HG03565 (cell line): ENCODE measurements around the gene DTX2.
A peak's percentile ranks its signal among the peaks of the same experiment; 100 is the strongest.
"Not testable (repeated sequence)": the region's sequence is repeated elsewhere in the genome, so short reads cannot be mapped to it uniquely, and the experiment has no call there.

ENCODE experiments used
- ATAC-seq: cut with Tn5 transposase; IDR thresholded peaks from one replicate; pipeline ENCODE4 v1.9.1; 2021; ENCODE audit warnings: mild to moderate bottlenecking, moderate library complexity; ENCODE audit not compliant: unreplicated experiment

The DTX2 gene

DNA sequence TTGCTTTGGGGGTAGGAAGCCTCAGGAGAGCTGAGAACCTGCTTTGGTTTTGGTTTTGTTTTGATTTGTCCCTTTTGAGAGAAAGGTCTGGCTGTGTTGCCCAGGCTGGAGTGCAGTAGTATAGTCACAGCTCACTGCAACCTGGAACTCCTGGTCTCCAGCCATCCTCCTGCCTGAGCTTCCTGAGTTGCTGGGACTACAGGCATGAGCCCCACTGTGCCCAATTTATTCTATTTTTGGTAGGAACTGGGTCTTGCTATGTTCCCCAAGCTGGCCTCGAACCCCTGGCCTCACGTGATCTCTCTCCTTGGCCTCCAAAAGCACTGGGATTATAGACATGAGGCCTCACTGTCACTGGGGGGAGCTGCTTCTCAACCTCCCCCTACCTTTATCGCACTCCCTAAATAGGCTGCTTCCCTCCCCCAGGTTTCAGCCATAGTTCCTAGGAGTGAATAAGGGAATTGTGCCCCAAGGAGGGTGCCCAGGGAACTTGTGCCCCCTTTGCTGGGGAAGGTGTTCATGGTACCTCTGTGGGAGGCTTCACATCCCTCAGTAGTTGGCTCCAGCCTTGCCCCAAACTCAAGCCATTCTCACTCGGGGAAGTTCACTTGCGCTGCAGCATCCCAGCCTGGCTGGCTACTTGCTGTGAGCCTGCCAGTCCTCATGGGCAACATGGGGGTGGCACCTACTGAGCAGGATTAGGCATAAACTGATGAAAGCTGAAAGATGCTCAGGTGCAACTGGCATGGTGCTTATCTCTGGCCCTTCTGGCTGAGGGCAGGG is 18.7 kb upstream of the DTX2 start:
- not testable (repeated sequence) for ATAC-seq

DNA sequence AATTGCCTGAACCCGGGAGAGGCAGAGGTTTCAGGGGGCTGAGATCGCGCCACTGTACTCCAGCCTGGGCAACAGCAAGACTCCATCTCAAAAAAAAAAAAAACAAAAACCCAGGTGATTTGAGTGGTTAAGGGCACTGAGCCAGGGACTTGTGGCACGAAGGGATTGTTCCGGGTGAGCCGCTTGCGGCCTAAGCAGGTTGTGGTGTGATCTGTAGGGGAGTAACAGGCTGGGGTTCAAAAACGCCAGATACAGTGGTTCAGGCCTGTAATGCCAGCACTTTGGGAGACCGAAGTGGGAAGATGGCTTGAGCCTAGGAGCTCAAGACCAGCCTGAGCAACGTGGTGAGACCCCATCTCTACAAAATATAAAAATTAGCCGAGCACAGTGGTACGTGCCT is 17.7 kb upstream of the DTX2 start:
- not testable (repeated sequence) for ATAC-seq

- peak; percentile 83 for ATAC-seq
Observed at GRCh38 chr7:76445577-76446008, 15.9 kb upstream of the DTX2 start.

DNA sequence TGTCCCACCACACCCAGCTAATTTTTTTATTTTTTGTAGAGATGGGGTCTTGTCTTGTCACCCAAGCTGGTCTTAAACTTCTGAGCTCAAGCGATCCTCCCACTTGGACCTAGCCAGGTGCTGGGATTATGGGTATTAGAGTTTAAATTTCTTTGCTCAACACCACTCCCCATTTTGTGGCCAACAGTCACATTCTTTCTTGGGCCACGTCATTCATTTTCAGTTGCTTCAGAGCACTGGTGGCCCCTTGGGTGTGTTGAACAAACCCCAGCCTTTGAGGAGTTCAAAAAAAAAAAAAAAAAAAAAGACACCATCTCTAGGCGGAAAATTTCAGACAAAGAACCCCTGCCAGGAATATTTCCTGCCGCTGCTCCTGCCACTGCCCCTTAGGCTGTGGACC is 4.5 kb upstream of the DTX2 start:
- not testable (repeated sequence) for ATAC-seq

DNA sequence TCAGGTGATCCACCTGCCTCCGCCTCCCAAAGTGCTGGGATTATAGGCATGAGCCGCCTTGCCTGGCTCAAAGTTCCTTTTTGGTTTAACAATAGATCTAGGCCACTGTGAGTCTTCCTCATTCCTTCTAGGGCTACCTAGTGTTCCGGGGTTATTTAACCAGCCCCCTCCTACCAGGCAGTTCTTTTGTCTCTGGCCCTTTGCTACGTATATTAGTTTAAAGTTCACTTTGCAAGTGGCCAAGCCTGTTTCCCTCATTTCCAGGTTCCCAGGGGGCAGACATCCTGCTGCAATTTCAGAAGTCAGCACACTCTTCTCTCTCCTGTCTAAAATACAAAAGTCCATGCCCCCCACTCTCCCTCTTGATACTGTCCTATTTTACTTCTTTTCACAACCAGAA is 3.0 kb upstream of the DTX2 start:
- ATAC-seq = not testable (repeated sequence)

DNA sequence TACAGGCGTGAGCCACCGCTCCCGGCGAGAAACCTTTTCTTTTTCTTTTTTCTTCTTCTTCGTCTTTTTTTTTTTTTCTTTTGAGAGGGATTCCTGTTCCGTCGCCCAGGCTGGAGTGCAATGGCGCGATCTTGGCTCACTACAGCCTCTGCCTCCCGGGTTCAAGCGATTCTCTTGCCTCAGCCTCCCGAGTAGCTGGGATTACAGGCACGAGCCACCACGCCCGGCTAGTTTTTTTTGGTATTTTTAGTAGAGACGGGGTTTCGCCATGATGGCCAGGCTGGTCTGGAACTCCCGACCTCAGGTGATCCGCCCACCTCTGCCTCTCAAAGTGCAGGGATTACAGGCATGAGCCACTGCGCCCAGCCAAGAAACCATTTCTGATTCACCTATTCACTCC is 742 bp upstream of the DTX2 start:
- not testable (repeated sequence) for ATAC-seq

DNA sequence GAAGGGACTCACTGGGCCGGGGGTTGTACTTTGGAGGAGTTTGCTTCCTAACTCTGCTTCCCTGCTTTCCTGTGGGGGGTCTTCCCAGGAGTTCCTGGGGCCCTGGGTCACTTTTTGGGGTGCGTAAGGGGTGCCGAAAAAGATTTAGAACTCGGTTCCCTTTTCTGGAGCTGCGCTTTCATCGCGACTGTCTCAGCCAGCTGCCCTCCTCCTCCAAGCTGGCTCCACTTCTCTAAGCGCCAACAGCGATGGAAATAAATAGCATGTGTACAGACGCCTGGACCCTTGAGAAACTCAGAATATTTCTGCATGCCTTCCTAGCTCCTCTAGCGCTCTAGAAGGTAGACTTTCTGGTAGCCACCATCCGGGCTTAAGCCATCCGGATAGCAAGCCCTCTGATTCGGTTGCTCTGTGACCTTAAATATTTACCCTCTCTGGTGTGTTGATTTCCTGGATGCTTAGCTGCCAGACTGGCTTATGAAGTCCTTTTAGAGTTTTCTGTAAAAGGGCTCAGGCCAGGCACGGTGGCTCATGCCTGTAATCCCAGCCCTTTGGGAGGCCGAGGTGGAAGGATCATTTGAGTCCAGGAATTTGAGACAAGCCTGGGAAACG is 868 bp downstream of the DTX2 start:
- not testable (repeated sequence) for ATAC-seq

DNA sequence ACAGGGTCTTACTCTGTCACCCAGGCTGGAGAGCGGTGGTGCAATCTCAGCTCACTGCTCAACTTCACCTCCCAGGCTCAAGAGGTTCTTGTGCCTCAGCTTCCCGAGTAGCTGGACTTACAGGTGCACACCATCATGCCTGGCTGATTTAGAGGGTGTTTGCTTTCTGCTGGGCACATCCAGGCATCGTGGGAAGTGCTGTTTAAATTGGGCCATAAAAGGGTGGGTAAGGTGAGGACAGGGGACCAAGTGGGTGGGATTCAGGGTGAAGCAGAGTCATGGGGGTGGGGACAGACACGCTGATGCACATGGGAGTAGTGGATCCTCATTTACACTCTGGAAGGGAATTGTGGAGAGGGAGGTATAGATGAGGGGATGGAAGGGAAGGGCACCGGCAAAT is 3.5 kb downstream of the DTX2 start:
- ATAC-seq = not testable (repeated sequence)

DNA sequence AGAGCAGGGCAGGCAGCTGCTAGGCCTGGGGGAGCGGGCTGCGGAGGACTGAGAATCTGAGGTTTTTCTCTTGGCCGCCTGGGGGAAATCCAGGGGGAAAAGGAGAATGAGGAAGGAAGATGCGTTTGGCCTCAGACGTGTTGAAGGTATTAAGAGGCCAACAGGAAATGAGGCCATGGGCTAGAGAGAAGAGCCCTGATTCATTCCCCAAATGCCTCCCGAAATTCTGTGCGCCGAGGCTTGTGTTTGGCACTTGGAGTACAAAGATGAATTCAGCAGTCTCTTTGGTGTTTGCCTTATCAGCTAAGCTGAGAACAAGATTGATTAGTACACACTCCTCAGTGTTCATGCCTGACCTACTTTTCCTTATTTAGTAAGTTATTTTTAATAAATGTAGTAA is 4.4 kb downstream of the DTX2 start:
- not testable (repeated sequence) for ATAC-seq

- ATAC-seq = not testable (repeated sequence)
Observed at GRCh38 chr7:76467743-76468404, 6.4 kb downstream of the DTX2 start.

- ATAC-seq = not testable (repeated sequence)
Observed at GRCh38 chr7:76471556-76472221, 10.2 kb downstream of the DTX2 start.

DNA sequence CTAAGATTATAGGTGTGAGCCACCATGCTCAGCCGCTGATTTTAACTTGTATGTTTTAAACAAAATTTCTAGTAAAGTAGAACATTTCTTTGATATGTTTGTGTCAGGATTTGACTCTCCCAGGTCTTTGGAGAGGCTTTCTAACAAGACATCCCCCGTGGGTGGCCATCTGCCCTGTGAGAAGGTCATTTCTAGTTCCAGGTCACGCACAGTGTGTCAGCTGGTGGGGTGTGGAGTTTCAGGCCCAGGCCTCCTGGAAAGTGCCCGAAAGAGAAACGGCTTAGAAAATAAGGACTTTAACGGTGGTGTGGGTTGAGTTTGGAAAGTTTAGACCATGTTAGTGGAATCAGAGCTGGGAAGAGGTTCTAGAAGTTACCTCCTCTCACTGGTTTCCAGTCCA is 11.6 kb downstream of the DTX2 start:
- ATAC-seq = not testable (repeated sequence)

DNA sequence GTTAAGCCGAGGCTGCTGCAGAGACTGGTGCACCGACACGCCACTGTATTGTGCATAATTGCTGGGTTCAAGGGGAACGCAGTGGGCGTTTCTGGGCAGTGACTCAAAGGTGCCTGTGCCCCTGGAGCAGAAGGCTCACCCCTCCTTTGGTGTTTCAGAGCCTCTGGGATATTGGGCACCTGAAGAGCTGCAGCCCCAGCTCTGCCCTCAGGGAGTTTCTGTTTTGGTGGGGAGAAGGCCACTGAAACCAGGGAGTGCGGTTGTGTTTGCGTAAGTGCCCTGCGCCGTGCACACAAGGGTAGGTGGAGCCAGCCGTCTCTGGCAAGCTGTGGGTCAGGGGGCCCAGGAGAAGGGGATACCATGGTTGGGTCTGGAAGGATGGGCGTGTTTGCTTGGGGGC is 14.8 kb downstream of the DTX2 start:
- ATAC-seq = not testable (repeated sequence)

DNA sequence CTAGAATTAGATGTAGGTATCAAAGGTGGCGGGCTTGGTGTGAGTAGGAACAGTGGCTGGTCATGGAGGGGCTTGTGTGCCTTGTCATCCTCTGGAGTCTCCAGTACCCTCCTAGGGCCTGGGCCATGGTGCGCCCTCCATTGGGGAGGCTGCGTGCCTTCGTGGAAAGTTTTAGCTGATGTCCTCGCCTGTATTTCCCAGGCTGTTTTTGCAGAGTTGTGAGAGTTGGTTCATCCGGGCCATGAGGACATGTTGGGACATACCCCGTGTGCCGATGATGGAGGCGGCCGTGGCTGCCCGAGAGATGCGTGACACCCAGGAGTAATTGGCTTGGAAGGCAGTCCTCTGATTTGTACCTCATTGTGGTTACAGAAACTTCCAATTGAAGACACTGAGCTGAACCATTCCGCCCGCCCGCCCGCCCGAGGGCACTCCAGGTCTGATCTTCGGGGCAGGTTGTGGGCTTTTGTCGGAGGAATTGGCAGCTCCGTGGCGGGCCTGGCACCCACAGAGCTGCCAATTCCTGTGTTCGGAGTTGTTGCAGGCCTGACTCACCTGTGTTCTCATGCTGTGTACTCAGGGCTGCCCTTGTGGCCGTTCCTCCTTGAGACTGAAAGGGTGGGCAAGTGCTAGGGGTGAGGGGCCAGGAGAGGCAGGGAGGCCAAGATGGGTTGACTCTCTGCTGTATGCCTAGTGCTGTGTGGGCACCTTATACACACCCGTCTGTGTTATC is 15.4 kb downstream of the DTX2 start:
- not testable (repeated sequence) for ATAC-seq

DNA sequence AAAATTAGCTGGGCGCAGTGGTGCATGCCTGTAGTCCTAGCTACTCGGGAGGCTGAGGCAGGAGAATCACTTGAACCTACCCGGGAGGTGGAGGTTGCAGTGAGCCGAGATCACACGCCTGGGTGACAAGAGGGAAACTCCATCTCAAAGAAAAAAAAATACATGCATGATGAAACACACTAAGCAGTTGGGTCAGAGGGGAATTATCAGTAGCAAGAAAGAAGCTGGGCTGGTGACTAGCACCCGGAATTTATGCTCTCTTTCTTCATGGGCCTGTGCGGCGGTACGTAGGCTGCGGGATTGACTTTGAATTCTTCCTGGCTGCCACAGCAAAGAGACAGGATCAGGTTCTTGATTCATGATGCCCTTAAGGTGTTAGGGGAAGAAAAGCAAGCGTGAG is 18.1 kb downstream of the DTX2 start:
- not testable (repeated sequence) for ATAC-seq

- ATAC-seq = not testable (repeated sequence)
Observed at GRCh38 chr7:76480403-76481253, 19.1 kb downstream of the DTX2 start.

GRCh38 chr7:76482660-76483059 is 21.2 kb downstream of the DTX2 start:
- not testable (repeated sequence) for ATAC-seq

DNA sequence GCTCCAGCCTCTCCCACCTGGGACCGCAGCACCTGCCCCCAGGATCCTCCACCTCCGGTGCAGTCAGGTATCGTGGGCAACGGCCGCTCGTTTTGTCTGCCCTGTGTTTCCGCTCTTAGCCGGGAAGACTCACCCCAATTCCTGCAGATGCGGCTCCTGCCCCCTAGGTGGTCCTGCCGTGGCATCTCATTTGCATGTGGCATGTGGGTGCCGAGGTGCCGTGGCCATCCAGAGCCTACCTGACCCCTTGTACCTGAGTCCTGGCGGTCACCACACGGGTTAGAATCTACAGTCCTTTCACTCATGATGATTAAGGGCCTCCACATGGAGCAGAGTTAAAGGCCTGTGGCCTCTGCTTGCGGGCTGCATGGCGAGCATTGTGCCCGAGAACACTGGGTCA is 21.6 kb downstream of the DTX2 start:
- ATAC-seq = not testable (repeated sequence)

DNA sequence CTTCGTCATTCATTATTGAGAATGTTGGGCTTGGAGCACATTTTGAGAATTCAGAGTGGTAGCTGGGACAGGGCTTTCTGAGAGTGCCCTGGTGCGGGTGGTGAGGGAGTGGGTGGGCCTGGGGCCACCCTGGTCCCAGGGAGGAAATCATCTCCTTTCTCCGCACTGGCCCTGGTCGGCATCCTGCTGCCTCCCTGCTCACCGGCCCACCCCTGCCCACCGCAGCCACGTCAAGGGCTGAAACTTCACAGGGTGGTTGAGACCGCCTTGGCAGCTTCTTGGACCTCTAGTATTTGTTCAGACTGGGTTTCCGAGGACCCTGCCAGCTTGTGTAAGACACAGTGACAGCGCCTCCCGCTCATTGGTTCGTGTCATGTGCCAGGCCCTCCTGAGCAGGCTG is 22.9 kb downstream of the DTX2 start:
- not testable (repeated sequence) for ATAC-seq
